Right hindlimb (tissue), 1 donor: ENCODE data around the gene IQGAP2.
"Not testable (repeated sequence)": the region's sequence is repeated elsewhere in the genome, so short reads cannot be mapped to it uniquely, and the experiment has no call there.

ENCODE experiments used
- DNase-seq: peaks from one replicate; pipeline ENCODE4 v3.0.0-alpha.2; 2018

Gene IQGAP2

DNA sequence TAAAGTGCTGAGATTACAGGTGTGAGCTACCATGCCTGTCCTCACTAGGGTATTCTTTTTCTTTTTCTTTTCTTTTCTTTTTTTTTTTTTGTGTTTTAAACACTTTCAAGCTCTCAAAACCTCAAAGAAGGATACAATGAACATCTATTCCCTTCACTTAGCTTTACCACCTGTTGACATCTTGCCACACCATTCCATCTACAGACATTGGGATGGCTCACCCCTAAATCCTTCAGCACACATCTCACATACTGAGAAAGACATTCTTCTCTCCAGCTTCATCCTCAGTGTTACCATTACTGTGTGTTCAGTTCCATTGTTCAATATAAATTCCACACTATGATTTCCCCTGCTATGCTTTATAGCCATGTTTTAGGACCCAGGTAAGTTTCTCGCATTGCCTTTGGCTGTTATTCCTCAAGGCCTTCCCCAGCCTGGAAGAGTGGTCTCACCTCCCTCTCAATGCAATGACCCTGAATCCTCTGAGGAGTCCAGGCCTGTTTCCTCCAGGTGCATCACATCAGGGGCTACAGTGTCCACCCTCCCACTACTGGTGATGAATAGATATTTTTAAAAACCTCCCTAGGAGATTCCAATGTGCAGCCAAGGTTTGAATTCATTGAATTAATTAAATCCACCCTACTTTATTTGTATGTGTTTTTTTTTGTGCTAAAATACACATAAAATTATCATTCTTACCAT, 16.7 kb downstream of the IQGAP2 start:
- no peak for DNase-seq

DNA sequence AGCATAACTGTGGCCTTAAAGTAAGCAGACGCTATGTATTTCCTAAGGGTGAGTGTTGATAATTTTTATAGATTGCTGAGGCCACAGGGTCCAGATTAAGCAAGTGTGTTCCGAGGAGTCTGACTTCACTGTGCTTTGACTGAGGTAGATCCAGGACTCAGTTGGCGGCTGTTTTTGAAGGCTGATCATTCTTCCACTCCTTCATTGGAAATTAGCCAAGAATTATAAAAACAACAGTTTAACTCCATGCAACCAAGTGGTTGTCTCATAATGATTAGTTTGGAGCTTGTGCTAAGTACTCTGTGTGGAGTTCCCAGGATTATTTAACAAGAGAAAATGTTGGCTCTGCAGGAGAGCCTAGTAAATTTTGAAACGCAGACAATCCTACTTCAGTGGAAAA, 19.1 kb downstream of the IQGAP2 start:
- no peak for DNase-seq

DNA sequence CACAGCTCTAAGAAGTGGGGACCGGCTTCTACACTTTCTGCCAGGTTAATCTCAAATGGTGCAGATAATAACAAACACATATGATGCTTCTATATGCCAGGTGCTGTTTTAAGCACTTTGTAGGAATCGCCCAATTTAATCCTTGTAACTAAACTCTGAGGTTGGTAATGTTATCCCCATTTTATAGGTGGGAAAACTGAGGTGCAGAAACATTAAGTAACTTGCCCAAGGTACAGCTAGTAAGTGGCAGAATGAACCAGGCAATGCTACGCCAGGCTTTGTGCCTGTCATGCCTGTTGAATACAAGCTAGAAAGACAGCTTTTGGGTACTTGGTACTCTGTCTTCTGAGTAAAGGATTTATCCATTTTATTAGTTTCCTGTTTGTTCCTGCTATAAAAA, 19.7 kb downstream of the IQGAP2 start:
- no peak for DNase-seq

DNA sequence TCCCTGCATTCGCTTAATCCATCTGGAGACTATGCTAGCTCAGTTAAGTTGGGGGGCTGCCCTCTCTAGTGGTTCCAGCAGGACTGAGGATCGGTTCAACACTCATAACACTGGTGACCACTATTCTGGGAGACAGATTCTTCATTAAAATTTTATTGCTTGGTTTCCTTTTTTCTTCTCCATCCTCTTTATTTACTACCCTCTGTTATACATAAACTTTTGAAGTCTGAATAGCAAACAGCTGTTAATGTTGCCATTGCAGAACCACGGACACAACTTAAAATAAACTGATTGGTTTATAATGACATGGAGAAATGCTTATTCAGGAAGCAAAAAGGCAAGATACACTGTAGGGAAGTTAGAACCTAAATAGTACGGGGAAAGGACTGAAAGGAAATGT, 22.1 kb downstream of the IQGAP2 start:
- no peak for DNase-seq

DNA sequence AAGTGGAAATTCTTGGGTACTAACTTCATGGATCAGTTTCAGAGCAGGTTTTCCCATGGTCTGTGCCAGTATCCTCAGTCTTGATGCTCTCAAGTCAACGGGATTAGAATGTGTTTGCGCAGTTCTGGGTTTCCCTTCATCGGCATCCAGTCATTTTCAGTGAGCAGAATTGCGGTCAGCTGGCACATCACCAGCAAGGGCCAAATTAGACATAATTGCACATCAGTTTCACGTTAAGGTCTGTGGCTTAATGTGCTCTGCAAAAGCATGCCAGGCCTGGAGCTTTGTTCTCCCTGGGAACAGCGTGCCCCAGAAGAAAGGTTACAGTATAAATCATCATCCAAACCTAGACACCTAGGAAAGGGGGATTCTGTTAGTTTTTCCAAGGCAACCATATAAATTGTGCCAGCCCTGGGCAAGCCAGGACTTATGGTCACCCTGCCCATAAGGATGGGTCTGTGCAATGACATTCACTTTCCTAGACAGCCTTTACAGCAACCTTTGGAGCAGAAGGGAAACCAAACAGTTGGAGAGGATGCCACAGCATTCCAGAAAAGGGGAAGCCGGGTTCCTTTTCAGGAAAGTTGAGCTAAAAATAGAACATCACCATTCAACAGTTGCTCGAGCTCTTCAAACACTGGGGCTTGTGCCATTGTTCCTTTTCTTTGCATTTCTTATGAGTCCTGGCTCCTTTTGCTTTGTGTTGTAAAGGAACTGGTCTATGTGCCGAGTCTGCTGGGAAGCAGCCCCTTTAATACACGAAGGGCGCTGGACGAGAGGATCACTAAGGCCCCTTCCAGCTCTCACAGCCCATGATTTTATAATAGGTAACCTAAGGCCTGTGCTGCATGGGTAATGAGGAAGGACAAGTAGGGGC, 23.1 kb downstream of the IQGAP2 start:
- peak; percentile 55 for DNase-seq

DNA sequence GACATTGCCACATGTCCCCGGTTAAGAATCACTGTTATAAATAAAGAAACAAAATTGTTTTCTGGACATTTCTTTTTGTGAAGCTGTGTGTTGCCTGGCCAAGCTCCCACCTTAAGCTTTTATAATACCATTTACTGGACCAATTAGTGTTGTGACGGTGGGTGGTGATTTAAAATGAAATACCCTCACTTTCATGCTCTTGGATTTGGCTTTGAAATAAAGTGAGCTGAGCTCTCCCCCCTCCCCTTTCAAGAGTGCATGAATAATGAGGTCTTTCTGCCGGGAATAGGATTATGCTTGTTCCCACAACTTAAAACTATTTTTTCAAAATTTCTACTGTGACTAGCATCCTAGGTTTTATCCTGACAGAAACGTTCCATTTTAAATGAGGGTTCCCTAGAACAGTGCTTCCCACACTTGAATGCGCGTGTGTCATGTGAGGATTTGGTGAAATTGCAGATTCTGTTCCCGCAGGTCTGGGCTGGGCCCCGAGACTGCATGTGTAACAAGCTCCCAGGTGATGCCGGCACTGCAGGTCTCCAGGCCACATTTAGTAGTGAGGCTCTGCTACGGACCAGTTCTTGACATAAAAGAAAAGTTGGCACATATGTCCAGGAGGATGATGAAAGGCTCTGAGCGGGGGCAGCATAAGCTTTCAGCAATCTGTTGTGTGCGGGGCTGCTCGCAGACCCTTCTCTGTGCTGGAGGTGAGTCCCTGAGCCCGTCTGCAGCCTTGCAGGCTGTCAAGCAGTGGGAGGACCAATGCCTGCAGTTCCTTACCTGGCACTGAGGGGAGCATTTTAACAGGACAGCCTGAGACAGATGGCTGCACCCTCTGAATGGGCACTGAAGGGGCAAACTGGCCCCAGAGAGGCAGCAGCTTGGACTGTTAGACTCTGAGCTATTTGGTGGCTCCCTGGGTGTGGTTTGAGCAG, 24.4 kb downstream of the IQGAP2 start:
- no peak for DNase-seq

DNA sequence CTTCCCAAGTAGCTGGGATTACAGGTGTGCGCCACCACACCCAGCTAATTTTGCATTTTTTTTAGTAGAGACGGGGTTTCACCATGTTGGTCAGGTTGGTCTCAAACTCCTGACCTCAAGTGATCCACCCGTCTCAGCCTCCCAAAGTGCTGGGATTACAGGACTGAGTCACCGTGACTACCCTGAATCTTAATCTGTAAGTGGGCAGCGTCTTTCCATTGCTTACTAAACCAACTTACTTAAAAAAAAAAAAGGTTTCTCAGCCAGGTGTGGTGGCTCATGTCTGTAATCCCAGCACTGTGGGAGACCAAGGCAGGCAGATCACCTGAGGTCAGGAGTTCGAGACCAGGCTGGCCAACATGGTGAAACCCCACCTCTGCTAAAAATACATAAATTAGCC, 25.5 kb downstream of the IQGAP2 start:
- not testable (repeated sequence) for DNase-seq

DNA sequence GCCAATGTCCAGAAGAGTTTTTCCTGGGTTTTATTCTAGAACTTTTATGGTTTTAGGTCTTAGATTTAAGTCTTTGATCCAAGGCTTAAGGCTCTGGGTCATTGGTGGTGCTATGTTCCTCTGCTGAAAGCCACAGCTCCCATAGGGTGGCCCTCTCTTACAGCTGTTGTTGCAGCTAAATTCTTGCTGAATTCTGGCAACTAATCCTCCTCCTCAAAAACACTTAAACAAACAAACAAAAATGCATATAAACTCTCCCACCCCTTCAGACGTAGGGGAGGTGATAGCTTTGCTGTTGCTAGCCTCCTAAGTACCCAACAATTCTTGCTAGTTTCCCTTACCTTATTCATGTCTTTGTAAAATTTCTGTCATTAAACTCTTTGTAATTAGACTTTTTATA, 30.2 kb downstream of the IQGAP2 start:
- no peak for DNase-seq

DNA sequence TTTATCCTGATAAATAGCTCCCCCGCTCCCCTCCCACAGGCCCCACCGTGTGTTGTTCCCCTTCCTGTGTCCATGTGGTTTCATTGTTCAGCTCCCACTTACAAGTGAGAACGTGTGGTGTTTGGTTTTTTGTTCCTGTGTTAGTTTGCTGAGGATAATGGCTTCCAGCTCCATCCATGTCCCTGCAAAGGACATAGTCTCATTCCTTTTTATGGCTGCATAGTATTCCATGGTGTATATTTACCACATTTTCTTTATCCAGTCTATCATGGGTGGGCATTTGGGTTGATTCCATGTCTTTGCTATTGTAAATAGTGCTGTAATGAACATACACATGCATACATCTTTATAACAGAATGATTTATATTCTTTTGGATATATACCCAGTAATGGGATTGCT, 34.4 kb downstream of the IQGAP2 start:
- not testable (repeated sequence) for DNase-seq

DNA sequence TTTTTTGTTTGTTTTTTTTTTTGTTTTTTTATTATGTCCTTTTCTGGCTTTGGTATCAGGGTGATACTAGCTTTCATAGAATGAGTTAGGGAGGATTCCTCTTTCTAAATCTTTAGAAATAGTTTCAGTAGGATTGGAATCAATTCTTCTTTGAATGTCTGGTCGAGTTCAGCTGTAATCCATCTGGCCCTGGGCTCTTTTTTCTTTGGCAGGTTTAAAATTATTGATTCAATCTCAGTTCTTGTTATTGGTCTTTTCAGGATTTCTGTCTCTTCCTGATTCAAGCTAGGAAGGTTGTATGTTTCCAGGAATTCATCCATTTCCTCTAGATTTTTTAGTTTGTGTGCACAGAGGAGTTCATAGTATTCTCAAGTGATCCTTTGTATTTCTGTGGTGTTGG, 34.9 kb downstream of the IQGAP2 start:
- DNase-seq = no peak

DNA sequence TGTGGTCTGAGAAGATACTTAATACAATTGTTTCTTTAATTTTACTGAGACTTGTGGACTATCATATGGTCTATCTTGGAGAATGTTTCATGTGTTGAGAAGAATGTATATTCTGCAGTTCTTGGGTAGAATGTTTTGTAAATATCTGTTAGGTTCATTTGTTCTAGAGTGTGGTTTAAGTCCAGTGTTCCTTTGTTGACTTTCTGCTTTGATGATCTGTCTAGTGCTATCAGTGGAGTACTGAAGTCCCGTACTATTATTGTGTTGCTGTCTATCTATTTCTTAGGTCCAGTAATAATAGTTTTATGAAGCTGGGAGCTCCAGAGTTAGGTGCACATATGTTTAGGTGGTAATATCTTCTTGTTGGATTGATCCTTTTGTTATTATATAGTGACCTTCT, 36.1 kb downstream of the IQGAP2 start:
- DNase-seq = no peak

DNA sequence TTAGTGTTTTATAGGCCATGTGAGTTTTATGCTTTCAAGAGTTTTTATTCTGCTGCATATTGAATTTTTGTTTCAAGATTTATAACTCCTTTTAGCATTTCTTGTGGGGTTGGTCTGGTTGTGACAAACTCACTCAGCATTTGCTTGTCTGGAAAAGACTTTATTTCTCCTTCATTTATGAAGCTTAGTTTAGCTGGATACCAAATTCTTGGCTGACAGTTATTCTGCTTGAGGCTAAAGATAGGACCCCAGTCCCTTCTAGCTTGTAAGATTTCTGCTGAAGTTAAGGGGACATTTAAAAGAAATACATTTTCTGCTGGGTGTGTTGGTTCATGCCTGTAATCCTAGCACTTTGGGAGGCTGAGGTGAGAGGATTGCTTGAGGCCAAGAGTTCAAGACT, 36.8 kb downstream of the IQGAP2 start:
- no peak for DNase-seq

DNA sequence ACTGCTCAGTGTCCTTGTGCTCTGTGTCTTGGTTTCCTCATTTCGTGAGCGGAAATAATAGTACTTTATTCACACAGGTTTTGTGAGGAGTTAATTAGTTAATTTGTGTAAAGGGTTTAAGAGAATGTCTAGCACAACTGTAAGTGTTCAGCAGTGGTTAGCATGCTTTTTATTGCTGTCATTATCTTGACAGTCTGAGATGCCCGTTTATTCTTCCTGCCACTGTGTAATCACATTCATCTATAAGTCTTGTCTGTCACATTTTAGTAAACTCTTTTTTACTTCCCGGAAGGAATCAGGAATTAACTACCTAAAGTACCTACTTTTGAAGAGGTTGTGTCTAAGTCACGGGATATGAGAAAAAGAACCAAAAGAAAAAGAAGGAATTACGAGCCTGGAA, 38.0 kb downstream of the IQGAP2 start:
- no peak for DNase-seq

DNA sequence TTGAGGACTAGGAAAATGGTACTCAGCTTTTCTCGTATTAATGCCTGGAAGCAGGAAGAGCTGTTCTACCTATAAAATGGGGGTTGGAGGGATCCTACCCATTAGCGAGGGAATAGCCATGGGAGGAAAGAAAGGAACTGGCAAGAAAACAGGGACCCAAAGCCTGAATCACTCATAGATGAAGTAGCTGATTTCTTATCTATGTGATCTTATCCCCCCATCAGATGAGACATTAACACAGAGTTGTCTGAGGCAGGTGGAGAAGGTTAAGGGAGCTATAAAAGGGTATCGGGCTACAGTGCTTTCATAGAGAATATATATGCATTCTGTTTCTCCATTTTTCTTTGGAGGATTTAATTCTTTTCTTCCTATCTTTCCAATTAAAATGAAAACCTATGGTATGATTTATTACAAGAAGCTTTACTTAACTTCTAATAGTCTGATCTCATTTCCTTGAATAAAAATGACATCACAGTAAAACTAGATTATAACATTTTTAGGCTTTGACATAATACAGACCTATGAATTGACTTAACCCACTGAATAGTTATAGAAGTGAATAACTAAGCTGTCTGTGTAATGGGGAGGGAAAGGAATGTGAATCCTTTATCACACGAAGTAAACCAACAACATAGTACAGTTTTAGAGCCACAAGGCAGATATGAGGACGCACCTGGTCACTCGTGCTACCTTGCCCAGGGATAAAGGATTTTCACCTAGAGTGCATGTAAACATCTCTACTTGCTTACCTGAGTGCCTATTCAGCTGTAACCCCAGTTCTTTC, 39.0 kb downstream of the IQGAP2 start:
- no peak for DNase-seq

DNA sequence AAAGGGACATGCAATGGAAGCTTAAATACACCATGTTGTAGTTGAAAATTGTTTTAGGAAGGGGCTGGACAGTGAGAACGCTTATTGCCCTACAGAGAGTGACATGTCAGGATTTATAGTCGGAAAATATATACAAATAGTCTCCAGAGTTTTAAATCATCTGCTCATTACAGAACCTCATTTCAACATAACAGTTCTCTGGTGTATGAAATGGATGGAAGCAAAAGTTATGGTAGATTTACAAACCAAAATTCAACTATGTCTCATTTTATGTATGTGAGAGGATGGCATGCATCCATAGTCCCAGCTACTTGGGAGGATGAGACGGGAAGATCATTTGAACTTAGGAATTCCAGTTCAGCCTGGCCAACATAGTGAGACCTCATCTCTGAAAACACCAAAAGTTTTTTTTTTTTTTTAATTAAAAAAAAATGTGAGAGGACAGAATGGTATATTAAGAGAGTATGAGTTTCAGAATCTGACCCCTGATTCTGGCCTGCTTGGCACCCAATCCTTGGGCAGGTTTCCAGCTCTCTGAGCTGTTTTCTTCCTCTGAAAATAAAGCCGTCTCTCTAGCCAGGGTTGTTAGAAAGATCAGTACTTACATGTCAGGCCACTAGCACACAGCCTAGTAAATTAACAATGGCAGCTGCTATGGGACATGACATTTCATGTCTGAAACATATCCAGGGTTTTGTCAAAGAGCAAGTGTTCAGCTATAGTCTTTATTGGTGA, 40.1 kb downstream of the IQGAP2 start:
- DNase-seq = peak; percentile 20

DNA sequence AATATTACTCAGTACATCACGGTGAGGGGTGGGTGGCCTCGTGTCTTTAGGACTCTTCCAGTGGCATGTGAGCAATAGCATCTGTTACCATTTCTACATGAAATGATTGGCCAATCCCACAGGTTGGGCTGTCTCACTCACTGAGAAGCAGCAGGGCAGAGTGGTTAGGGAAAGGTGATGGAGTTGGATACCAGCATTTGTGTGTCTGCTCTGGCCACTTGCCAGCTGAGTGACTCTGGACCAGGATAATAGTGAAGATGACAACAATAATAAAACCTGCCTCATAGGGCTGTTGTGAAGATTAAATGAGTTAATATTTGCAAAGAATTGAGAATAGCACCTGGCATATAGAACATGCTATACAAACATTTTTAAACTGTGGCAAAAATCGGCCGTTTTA, 42.0 kb downstream of the IQGAP2 start:
- no peak for DNase-seq

DNA sequence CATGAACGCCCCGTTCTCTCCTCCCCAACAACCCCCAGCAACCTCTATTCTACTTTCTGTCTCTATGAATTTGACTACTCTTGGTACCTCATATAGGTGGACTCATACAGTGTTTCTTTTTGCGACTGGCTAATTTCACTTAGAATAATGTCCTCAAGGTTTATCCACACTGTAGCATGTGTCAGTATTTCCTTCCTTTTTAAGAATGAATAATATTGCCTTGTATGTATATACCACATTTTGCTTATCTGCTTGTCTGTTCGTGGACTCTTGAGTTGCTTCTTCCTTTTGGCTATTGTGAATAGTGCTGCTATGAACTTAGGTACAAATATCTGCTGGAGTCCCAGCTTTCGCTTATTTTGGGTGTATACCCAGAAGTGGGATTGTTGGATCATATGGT, 42.7 kb downstream of the IQGAP2 start:
- DNase-seq = no peak

DNA sequence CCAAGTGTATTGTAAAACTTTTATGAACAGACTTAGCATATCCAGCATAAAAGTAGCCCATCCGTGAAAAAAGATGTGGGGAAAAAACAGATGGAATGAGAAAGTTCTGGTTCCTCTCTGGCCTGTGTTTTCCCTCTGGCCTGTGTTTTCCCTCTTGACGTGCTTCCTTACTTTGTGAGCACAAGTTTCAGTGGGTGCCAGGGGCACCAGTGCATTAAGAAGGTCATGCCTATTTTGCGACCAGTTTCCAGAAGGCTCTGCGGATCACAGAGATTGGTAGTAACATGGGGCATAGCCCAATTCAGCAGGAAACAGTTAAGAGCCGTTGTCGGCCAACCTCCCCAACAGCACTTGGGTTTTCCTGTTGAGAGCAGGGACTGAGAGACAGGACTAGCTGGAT, 43.7 kb downstream of the IQGAP2 start:
- DNase-seq = no peak

DNA sequence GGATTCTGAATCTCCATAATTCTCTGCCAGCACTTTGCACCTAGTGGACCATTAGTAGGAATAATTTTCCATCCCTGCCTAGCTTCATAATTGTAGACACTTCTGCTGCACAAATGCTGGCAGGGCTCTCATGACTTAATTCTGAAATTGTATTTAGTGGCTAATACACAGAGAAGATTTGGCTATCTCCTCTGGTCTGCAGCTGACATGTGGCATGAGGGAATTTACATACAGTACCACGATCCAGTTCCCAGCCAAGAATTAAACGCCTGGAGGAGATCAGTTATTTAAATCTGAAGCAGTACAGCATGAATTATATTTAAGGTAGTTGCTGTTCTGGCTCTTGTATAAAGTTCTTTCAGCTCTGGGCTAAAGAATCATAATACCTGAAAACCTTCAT, 46.5 kb downstream of the IQGAP2 start:
- no peak for DNase-seq

DNA sequence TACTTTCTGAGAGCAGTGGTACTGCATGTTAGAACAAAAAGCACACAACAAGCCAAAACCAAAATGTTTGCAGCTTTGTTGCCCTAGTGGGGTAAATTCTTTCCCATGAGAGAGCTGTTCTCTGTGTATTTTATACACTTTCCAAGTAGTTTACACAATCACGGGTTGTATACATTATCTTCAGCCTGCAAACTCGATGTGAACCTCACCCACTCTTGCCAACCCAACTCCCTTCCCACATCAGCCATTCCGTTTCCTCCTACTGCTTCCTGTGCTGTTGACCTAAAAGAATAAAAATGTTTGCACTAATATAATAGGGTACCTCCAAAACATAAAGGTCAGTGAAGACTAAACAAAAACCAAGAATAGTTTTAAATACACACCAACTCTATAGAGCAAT, 47.0 kb downstream of the IQGAP2 start:
- no peak for DNase-seq

DNA sequence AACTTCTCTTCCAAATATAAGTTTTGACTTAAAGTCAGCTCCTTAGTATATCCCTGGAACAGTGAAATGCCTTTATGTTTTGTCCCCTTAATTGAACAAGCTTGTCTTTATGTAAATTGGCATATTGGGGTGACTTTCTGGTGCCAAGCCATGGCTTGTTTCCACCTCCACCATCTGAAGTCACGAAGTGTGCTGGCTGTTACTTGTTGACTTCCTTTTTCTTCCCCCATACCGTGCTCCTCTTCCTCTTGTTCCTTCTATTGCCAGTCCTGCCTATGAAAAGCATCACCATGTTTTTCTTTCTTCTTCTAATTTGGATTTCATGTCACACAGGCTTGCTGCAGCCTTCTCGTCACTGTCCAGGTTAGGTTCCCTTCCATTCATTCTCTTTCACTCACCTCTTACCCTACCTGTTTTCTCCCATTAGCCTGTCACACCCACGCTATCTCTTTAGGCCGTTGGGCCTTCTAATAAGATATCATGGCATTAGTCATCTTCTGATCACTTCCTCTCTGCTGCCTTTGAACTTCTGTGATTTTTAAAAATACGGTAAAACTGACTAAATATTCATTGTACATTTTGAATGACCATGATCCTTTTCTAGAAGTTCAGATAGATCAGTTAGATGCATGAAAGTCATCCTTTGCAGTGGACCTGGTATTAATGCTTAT, 48.1 kb downstream of the IQGAP2 start:
- DNase-seq = no peak
